PC-9 (cell line): ENCODE results near the gene POU4F2.

Source experiments
- EZH2 ChIP-seq: fragments of 200-600 bp; sonication (generic); IDR thresholded peaks from 2 replicates; pipeline ENCODE4 v1.8.0; 2017; ENCODE audit warnings: antibody characterized with exemption, low read depth
- TF ChIP-seq, protein P1 (sequence below): fragments of 200-600 bp; sonication (generic); conservative IDR thresholded peaks from 2 replicates; pipeline ENCODE4 v1.6.1; 2017; ENCODE audit warnings: mixed run types, antibody characterized with exemption, mild to moderate bottlenecking, moderate library complexity

DNA sequence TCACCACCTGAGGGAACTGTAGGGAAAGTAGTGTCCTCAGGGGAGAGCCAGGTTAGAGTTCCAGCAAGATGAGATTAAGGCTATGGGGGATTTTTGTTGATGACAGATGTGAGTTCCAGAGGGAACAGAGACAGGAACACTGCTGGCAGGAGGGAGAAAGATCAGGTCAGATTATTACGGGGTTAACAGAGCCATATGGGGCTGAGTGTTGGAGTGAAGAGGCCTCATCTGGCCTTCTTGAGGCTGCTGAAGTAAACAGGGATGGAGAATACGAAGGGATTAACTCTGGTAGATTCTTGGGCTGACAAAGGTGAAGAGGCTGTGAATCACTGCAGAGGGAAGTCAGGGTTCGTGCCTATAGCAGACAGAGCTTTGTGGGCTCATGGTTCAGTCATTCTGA, 47.9 kb upstream of the POU4F2 start:
- TF ChIP-seq, protein P1, sequence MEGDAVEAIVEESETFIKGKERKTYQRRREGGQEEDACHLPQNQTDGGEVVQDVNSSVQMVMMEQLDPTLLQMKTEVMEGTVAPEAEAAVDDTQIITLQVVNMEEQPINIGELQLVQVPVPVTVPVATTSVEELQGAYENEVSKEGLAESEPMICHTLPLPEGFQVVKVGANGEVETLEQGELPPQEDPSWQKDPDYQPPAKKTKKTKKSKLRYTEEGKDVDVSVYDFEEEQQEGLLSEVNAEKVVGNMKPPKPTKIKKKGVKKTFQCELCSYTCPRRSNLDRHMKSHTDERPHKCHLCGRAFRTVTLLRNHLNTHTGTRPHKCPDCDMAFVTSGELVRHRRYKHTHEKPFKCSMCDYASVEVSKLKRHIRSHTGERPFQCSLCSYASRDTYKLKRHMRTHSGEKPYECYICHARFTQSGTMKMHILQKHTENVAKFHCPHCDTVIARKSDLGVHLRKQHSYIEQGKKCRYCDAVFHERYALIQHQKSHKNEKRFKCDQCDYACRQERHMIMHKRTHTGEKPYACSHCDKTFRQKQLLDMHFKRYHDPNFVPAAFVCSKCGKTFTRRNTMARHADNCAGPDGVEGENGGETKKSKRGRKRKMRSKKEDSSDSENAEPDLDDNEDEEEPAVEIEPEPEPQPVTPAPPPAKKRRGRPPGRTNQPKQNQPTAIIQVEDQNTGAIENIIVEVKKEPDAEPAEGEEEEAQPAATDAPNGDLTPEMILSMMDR, result no peak
- no peak for TF ChIP-seq EZH2
